ENCODE data around the gene ZNF385B.

Gene ZNF385B

GRCh38 chr2:179626261-179626660 is 235.2 kb downstream of the ZNF385B start:
- DNase-seq (ENCODE audit: low read depth): no peak
- H3K4me3 ChIP-seq (ENCODE audit: low read depth, low read length): no peak overlapping the region
- TF ChIP-seq, protein P1, sequence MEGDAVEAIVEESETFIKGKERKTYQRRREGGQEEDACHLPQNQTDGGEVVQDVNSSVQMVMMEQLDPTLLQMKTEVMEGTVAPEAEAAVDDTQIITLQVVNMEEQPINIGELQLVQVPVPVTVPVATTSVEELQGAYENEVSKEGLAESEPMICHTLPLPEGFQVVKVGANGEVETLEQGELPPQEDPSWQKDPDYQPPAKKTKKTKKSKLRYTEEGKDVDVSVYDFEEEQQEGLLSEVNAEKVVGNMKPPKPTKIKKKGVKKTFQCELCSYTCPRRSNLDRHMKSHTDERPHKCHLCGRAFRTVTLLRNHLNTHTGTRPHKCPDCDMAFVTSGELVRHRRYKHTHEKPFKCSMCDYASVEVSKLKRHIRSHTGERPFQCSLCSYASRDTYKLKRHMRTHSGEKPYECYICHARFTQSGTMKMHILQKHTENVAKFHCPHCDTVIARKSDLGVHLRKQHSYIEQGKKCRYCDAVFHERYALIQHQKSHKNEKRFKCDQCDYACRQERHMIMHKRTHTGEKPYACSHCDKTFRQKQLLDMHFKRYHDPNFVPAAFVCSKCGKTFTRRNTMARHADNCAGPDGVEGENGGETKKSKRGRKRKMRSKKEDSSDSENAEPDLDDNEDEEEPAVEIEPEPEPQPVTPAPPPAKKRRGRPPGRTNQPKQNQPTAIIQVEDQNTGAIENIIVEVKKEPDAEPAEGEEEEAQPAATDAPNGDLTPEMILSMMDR (conservative IDR thresholded peaks at IDR 0.05; ENCODE audit: low read depth, low read length): no peak

GRCh38 chr2:179622635-179623300 is 238.6 kb downstream of the ZNF385B start:
- DNase-seq (ENCODE audit: low read depth): no peak

DNA sequence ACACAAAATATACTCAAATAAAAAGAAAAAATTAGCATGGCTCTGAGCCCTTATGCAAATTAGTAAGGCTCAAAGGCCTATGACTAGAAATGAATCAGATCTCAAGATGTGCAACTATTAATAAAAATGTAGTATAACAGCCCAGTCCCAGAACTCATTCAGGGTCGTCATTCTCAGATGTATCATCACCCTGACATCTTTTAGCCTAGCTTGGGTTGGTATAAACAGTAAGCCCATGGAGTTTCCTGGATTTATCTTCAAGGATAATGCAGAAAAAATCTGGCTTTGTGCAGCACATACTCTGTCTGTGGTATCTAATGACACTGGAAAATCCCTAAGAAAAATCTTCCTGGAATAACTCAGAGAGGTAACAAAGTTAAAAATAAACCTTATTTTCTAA is 239.3 kb downstream of the ZNF385B start:
- no peak overlapping the region for H3K4me3 ChIP-seq (ENCODE audit: low read depth, low read length)
- no peak for DNase-seq (ENCODE audit: low read depth)
- TF ChIP-seq, protein P1 (conservative IDR thresholded peaks at IDR 0.05; ENCODE audit: low read depth, low read length): no peak

More at GRCh38 chr2:179622635-179623300, 238.6 kb downstream of the ZNF385B start:
- TF ChIP-seq, protein P1 (conservative IDR thresholded peaks at IDR 0.05; ENCODE audit: low read depth, low read length): no peak
- no peak overlapping the region for H3K4me3 ChIP-seq (ENCODE audit: low read depth, low read length)

- no peak overlapping the region for H3K4me3 ChIP-seq (ENCODE audit: low read depth, low read length)
- TF ChIP-seq, protein P1 (conservative IDR thresholded peaks at IDR 0.05; ENCODE audit: low read depth, low read length): no peak
- DNase-seq (ENCODE audit: low read depth): no peak
These were observed 241.4 kb downstream of the ZNF385B start for GRCh38 chr2:179619947-179620467.

DNA sequence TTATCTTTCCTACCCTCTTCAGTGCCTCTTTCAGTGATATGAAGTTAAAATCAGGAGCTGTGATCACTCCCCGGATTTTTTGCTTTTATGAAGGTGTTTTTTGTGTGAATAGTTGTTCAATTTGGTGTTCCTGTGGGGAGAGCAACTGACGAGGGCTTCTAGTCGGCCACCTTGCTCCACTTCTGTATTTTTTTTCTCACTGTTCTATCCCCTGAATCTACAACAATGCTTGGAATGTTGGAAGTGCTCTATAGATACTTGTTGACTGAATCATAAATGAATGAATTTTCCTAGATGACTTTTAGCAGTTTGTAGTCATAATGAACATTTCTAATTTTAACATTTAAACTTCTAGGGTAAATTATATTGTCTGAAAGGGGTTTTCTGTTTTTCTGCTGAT is 247.3 kb downstream of the ZNF385B start:
- DNase-seq (ENCODE audit: low read depth): peak; percentile 35
- TF ChIP-seq, protein P1 (conservative IDR thresholded peaks at IDR 0.05; ENCODE audit: low read depth, low read length): no peak
- H3K4me3 ChIP-seq (ENCODE audit: low read depth, low read length): no peak overlapping the region

DNA sequence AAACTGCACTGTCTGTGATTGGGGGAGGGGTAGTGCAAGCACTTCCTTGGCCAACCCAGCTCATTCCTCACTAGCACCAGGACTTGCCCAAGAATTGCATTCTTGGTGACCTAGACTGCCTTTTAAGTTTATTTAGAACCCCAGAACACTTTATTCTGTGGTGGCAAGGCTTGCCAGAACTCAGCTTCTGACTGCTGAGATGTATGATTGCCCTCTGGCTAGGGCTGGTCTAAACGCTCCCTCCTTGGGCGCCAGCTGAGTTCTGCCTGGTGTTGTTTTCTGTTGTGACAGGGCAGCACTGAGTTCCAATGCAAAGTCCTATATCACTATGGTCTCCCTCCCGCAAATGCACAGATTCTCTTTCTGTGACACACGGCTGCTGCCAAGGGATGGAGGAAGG is 247.7 kb downstream of the ZNF385B start:
- H3K4me3 ChIP-seq (ENCODE audit: low read depth, low read length): no peak overlapping the region
- TF ChIP-seq, protein P1 (conservative IDR thresholded peaks at IDR 0.05; ENCODE audit: low read depth, low read length): no peak
- DNase-seq (ENCODE audit: low read depth): peak; percentile 21

- no peak overlapping the region for H3K4me3 ChIP-seq (ENCODE audit: low read depth, low read length)
- TF ChIP-seq, protein P1 (conservative IDR thresholded peaks at IDR 0.05; ENCODE audit: low read depth, low read length): no peak
- DNase-seq (ENCODE audit: low read depth): no peak
These were observed 248.1 kb downstream of the ZNF385B start for GRCh38 chr2:179613299-179613651.

All from choroid plexus epithelial cell (primary cell).